IMR-90 (cell line): ENCODE measurements around the gene KCNQ1. TPM values are rescaled to one million over a fixed set of nuclear protein-coding genes. Genes with fewer than 3 reads are reported as not detected.

ENCODE experiments used
- ATAC-seq: fragments of 200-7000 bp; cut with Tn5 transposase; 2 replicates; pipeline ENCODE4 v1.9.1; 2020; ENCODE audit warnings: low read depth, mild to moderate bottlenecking, moderate library complexity
- BruUV-seq: library from RNA; stranded (reverse); fragments of 400-500 nt; replicated peaks from 2 replicates; lab custom pipeline; 2021; lab: Mats Ljungman, UMichigan
- CTCF ChIA-PET: fragments of 300-600 bp; formaldehyde crosslinking; extraction: SDS; loops from one replicate; lab custom pipeline; 2021; ENCODE audit warnings: antibody characterized with exemption; lab: Yijun Ruan, JAX
- POLR2A ChIA-PET: fragments of 300-600 bp; sonication (Branson Sonifier 250); formaldehyde crosslinking; loops from one replicate; lab custom pipeline; 2022; ENCODE audit warnings: antibody characterized with exemption; ENCODE audit not compliant: unreplicated experiment; lab: Charles Lee
- DNase-seq: peaks from one replicate; pipeline ENCODE4 v3.0.0; 2013
- H2AFZ ChIP-seq: replicated peaks from 2 replicates; pipeline ENCODE3; 2013; ENCODE audit warnings: low read length, mild to moderate bottlenecking; ENCODE audit not compliant: poor library complexity
- H2AK5ac ChIP-seq: 2 replicates; pipeline ENCODE4 v1.6.1; 2013; ENCODE audit warnings: low read depth, low read length, inconsistent platforms
- H2AK9ac ChIP-seq: replicated peaks from 2 replicates; pipeline ENCODE3; 2013; ENCODE audit warnings: mild to moderate bottlenecking, low read depth, low read length, moderate library complexity; ENCODE audit not compliant: poor library complexity
- H2BK120ac ChIP-seq: 2 replicates; pipeline ENCODE4 v1.6.1; 2013; ENCODE audit warnings: low read depth, low read length, inconsistent platforms
- H2BK15ac ChIP-seq: 3 replicates; pipeline ENCODE4 v1.6.1; 2013; ENCODE audit warnings: low read depth, low read length, inconsistent platforms
- H2BK20ac ChIP-seq: 2 replicates; pipeline ENCODE4 v1.6.1; 2013; ENCODE audit warnings: low read depth, mild to moderate bottlenecking, inconsistent platforms, low read length, moderate library complexity
- H2BK5ac ChIP-seq: 2 replicates; pipeline ENCODE4 v1.6.1; 2013; ENCODE audit warnings: mild to moderate bottlenecking, low read depth, low read length, inconsistent platforms; ENCODE audit not compliant: poor library complexity, severe bottlenecking
- H3K14ac ChIP-seq: replicated peaks from 2 replicates; pipeline ENCODE4 v1.6.1; 2013; ENCODE audit warnings: low read depth, low read length, inconsistent platforms
- H3K18ac ChIP-seq: 2 replicates; pipeline ENCODE4 v1.6.1; 2013; ENCODE audit warnings: low read depth, low read length, control low read depth
- H3K23ac ChIP-seq: 2 replicates; pipeline ENCODE4 v1.6.1; 2013; ENCODE audit warnings: low read depth, low read length, inconsistent platforms
- H3K27ac ChIP-seq: 2 replicates; pipeline ENCODE4 v1.5.1; 2013; ENCODE audit warnings: mild to moderate bottlenecking, control low read depth, low read length; ENCODE audit not compliant: insufficient read depth
- H3K27me3 ChIP-seq: 2 replicates; pipeline ENCODE4 v1.6.1; 2013; ENCODE audit warnings: low read length; ENCODE audit not compliant: control insufficient read depth, insufficient read depth
- H3K36me3 ChIP-seq: 2 replicates; pipeline ENCODE4 v1.6.1; 2013; ENCODE audit warnings: low read length, mixed read lengths; ENCODE audit not compliant: control insufficient read depth, insufficient read depth
- H3K4ac ChIP-seq: 2 replicates; pipeline ENCODE4 v1.6.1; 2013; ENCODE audit warnings: low read depth, low read length, inconsistent platforms
- H3K4me1 ChIP-seq: 2 replicates; pipeline ENCODE4 v1.6.1; 2013; ENCODE audit warnings: low read length, mixed read lengths; ENCODE audit not compliant: control insufficient read depth, insufficient read depth
- H3K4me2 ChIP-seq: 2 replicates; pipeline ENCODE4 v1.6.1; 2013; ENCODE audit warnings: low read depth, mild to moderate bottlenecking, control low read depth, low read length, moderate library complexity
- H3K4me3 ChIP-seq: 2 replicates; pipeline ENCODE4 v1.5.1; 2013; ENCODE audit warnings: low read depth, mild to moderate bottlenecking, control low read depth, low read length, moderate library complexity; ENCODE audit not compliant: insufficient read depth
- H3K56ac ChIP-seq: 2 replicates; pipeline ENCODE4 v1.6.1; 2013; ENCODE audit warnings: low read length, inconsistent platforms; ENCODE audit not compliant: insufficient read depth; ENCODE audit errors: extremely low read depth
- H3K79me1 ChIP-seq, 2 experiments: 2 replicates each; pipeline ENCODE4 v1.6.1; 2013; ENCODE audit warnings: low read length in 2 of 2, inconsistent platforms in 1 of 2, low read depth in 1 of 2
- H3K9ac ChIP-seq: 2 replicates; pipeline ENCODE4 v1.6.1; 2013; ENCODE audit warnings: low read depth, low read length, control low read depth
- H3K9me1 ChIP-seq: 2 replicates; pipeline ENCODE4 v1.6.1; 2013; ENCODE audit warnings: low read length, inconsistent platforms; ENCODE audit not compliant: insufficient read depth
- H3K9me3 ChIP-seq: 2 replicates; pipeline ENCODE4 v1.6.1; 2013; ENCODE audit warnings: low read length; ENCODE audit not compliant: control insufficient read depth, insufficient read depth
- H4K20me1 ChIP-seq: 2 replicates; pipeline ENCODE4 v1.6.1; 2013; ENCODE audit warnings: low read length, inconsistent platforms; ENCODE audit not compliant: insufficient read depth
- H4K5ac ChIP-seq: 2 replicates; pipeline ENCODE4 v1.6.1; 2013; ENCODE audit warnings: mild to moderate bottlenecking, low read depth, low read length, control low read depth
- H4K8ac ChIP-seq, 2 experiments: 2 replicates each; pipeline ENCODE4 v1.6.1; 2013; ENCODE audit warnings: low read depth in 2 of 2, low read length in 2 of 2, control low read depth in 1 of 2, inconsistent platforms in 1 of 2
- H4K91ac ChIP-seq: 2 replicates; pipeline ENCODE4 v1.6.1; 2013; ENCODE audit warnings: low read depth, low read length, inconsistent platforms; ENCODE audit not compliant: insufficient read depth
- BHLHE40 ChIP-seq: fragments of 150-350 bp; IDR thresholded peaks from 2 replicates; pipeline ENCODE4 v1.6.1; 2016; ENCODE audit warnings: mild to moderate bottlenecking, low read depth, low read length
- CEBPB ChIP-seq: IDR thresholded peaks from 2 replicates; pipeline ENCODE4 v1.6.1; 2012; ENCODE audit warnings: low read depth, low read length, improper control_type of control experiment
- CHD1 ChIP-seq: IDR thresholded peaks from 2 replicates; pipeline ENCODE4 v1.6.1; 2012; ENCODE audit warnings: low read depth, low read length, improper control_type of control experiment
- ELK1 ChIP-seq: fragments of 150-350 bp; IDR thresholded peaks from 2 replicates; pipeline ENCODE4 v1.6.1; 2016; ENCODE audit warnings: low read depth, mild to moderate bottlenecking, low read length, moderate library complexity, borderline replicate concordance
- MAFK ChIP-seq: IDR thresholded peaks from 2 replicates; pipeline ENCODE4 v1.6.1; 2012; ENCODE audit warnings: low read depth, low read length, improper control_type of control experiment
- MAZ ChIP-seq: IDR thresholded peaks from 2 replicates; pipeline ENCODE4 v1.6.1; 2012; ENCODE audit warnings: low read depth, mild to moderate bottlenecking, low read length, improper control_type of control experiment, moderate library complexity, borderline replicate concordance
- NFE2L2 ChIP-seq: fragments of 150-350 bp; IDR thresholded peaks from 2 replicates; pipeline ENCODE4 v1.6.1; 2016; ENCODE audit warnings: low read depth, mild to moderate bottlenecking, low read length
- POLR2A ChIP-seq: IDR thresholded peaks from 2 replicates; pipeline ENCODE4 v1.6.1; 2012; ENCODE audit warnings: mild to moderate bottlenecking, low read depth, low read length
- RAD21 ChIP-seq: IDR thresholded peaks from 2 replicates; pipeline ENCODE4 v1.6.1; 2012; ENCODE audit warnings: low read length, improper control_type of control experiment
- RCOR1 ChIP-seq: IDR thresholded peaks from 2 replicates; pipeline ENCODE4 v1.6.1; 2012; ENCODE audit warnings: mild to moderate bottlenecking, low read length, improper control_type of control experiment; ENCODE audit not compliant: insufficient replicate concordance
- SMC3 ChIP-seq: fragments of 150-350 bp; IDR thresholded peaks from 2 replicates; pipeline ENCODE4 v1.6.1; 2016; ENCODE audit warnings: low read depth, mild to moderate bottlenecking, antibody characterized with exemption, low read length, moderate library complexity
- WGBS, 2 experiments: methylation state at CpG; one replicate each; pipeline versions ENCODE4 v1.1.5 to v1.1.7; 2013; ENCODE audit warnings: missing lambda C conversion rate in 2 of 2; ENCODE audit not compliant: insufficient read length in 1 of 2; ENCODE audit errors: extremely low coverage in 2 of 2; 5-methylcytosine and 5-hydroxymethylcytosine counted together
- dilution Hi-C: fragments of 300-500 bp; cut with HindIII; formaldehyde crosslinking; loops from one replicate; pipeline ENCODE4 v1.14.3; 2018; ENCODE audit warnings: low sequenced_read_pairs; ENCODE audit not compliant: unreplicated experiment
- in situ Hi-C: fragments of 300-500 bp; cut with MboI; formaldehyde crosslinking; loops from 3 replicates; pipeline ENCODE4 v1.14.3; 2019; ENCODE audit warnings: low sequenced_read_pairs, inconsistent platforms, mixed read lengths
- intact Hi-C: fragments of 100-400 bp; cut with micrococcal nuclease; formaldehyde crosslinking; loops from 2 replicates; pipeline ENCODE4 v1.10.0; 2022
- polyA plus RNA-seq, 3 experiments: library from polyadenylated mRNA; depleted of rRNA; stranded (reverse); fragments of >200 nt; gene quantifications; 2 replicates each; pipeline ENCODE4 v1.2.3, GENCODE V29; 2012; ENCODE audit warnings: low replicate concordance in 1 of 3
- total RNA-seq: library from RNA; depleted of rRNA; stranded (reverse); fragments of >200 nt; gene quantifications from 2 replicates; pipeline ENCODE4 v1.2.3, GENCODE V29; 2012

Gene KCNQ1
- total and polyA plus RNA-seq, 2 of the 4 experiments (the other 2 are of a cell fraction) = 0.07 TPM; not detected in 1

GRCh38 chr11:2759228-2760195 is 314.7 kb downstream of the KCNQ1 start (continued):
- TF ChIP-seq SMC3 (no peak), CEBPB (no peak)

GRCh38 chr11:2760196-2760871 is 315.5 kb downstream of the KCNQ1 start:
- WGBS, 2 experiments = no CpG with 5 or more reads among the region's 20 CpGs
- CTCF ChIA-PET = no interaction called here
- Histone ChIP-seq H3K18ac (no peak overlapping the region), H4K8ac (no peak overlapping the region), H2AK5ac (no peak overlapping the region), H3K4ac (no peak overlapping the region), H2AK9ac (no peak overlapping the region), H2BK120ac (no peak overlapping the region), H3K9me3 (peaks cover 1% of the 10 kb centered on the region; the same call in 1 of the 2 replicates), H2BK5ac (no peak overlapping the region), H3K4me3 (no peak overlapping the region), H3K27me3 (peaks cover 2% of the 10 kb centered on the region), H4K20me1 (no peaks in the 10 kb centered on the region), H4K91ac (no peak overlapping the region), H3K27ac (no peak overlapping the region), H2AFZ (no peak overlapping the region), H3K4me1 (no peaks in the 10 kb centered on the region), H2BK15ac (no peak overlapping the region), H2BK20ac (no peak overlapping the region), H3K9me1 (no peaks in the 10 kb centered on the region), H3K79me1 (no peaks in the 10 kb centered on the region), H3K9ac (no peak overlapping the region), H3K56ac (no peak overlapping the region), H3K36me3 (no peaks in the 10 kb centered on the region), H3K23ac (no peak overlapping the region), H3K14ac (no peak overlapping the region), H3K4me2 (no peak overlapping the region), H4K5ac (no peak overlapping the region)
- POLR2A ChIA-PET = no interaction called here
- dilution Hi-C loops = no loop called here
- no peak for TF ChIP-seq CHD1
- TF ChIP-seq ELK1 = no peak
- no peak for TF ChIP-seq MAZ
- TF ChIP-seq MAFK = no peak
- no peak for TF ChIP-seq NFE2L2
- TF ChIP-seq RAD21 = no peak
- no peak for TF ChIP-seq RCOR1
- no peak for TF ChIP-seq POLR2A
- no peak for TF ChIP-seq BHLHE40
- in situ Hi-C loops = no loop called here
- no TSS peak for BruUV-seq
- no peak for ATAC-seq
- intact Hi-C loops = no loop called here
- no peak for DNase-seq
